ENCODE results near the gene LDLRAD3.
A peak's percentile ranks its signal among the peaks of the same experiment; 100 is the strongest.

The LDLRAD3 gene

GRCh38 chr11:35969089-35970042 is 25.5 kb downstream of the LDLRAD3 start:
- H3K4me3 ChIP-seq (replicated peaks; ENCODE audit: low read depth, low read length): no peak overlapping the region
- DNase-seq (ENCODE audit: extremely low read depth, insufficient read length): peak; percentile 41
- no peaks in the 10 kb centered on the region; the same call in 1 of the 2 replicates for H3K27me3 ChIP-seq (replicated peaks; ENCODE audit: control insufficient read depth, insufficient read depth, low read length)
- no peaks in the 10 kb centered on the region for H3K36me3 ChIP-seq (ENCODE audit: control insufficient read depth, insufficient read depth, low read length)
- TF ChIP-seq CTCF (IDR thresholded peaks at IDR 0.05; ENCODE audit: insufficient read depth, low read length, poor library complexity, severe bottlenecking): no peak

- TF ChIP-seq CTCF (IDR thresholded peaks at IDR 0.05; ENCODE audit: insufficient read depth, low read length, poor library complexity, severe bottlenecking): no peak
- H3K27me3 ChIP-seq (replicated peaks; ENCODE audit: control insufficient read depth, insufficient read depth, low read length): no peaks in the 10 kb centered on the region; the same call in 1 of the 2 replicates
- H3K4me3 ChIP-seq (replicated peaks; ENCODE audit: low read depth, low read length): no peak overlapping the region
- no peak for DNase-seq (ENCODE audit: extremely low read depth, insufficient read length)
- H3K36me3 ChIP-seq (ENCODE audit: control insufficient read depth, insufficient read depth, low read length): no peaks in the 10 kb centered on the region
These were observed 26.6 kb downstream of the LDLRAD3 start for GRCh38 chr11:35970445-35970844.

- no peak for TF ChIP-seq CTCF (IDR thresholded peaks at IDR 0.05; ENCODE audit: insufficient read depth, low read length, poor library complexity, severe bottlenecking)
- Histone ChIP-seq H3K4me3 (replicated peaks; ENCODE audit: low read depth, low read length) (no peak overlapping the region), H3K27me3 (replicated peaks; ENCODE audit: control insufficient read depth, insufficient read depth, low read length) (no peaks in the 10 kb centered on the region; the same call in 1 of the 2 replicates), H3K36me3 (ENCODE audit: control insufficient read depth, insufficient read depth, low read length) (no peaks in the 10 kb centered on the region)
- no peak for DNase-seq (ENCODE audit: extremely low read depth, insufficient read length)
These were observed 28.1 kb downstream of the LDLRAD3 start for GRCh38 chr11:35971841-35972422.

- DNase-seq (ENCODE audit: extremely low read depth, insufficient read length): no peak
- TF ChIP-seq CTCF (IDR thresholded peaks at IDR 0.05; ENCODE audit: insufficient read depth, low read length, poor library complexity, severe bottlenecking): no peak
- no peaks in the 10 kb centered on the region for H3K27me3 ChIP-seq (replicated peaks; ENCODE audit: control insufficient read depth, insufficient read depth, low read length)
- no peaks in the 10 kb centered on the region for H3K36me3 ChIP-seq (ENCODE audit: control insufficient read depth, insufficient read depth, low read length)
- no peak overlapping the region for H3K4me3 ChIP-seq (replicated peaks; ENCODE audit: low read depth, low read length)
These were observed 31.2 kb downstream of the LDLRAD3 start for GRCh38 chr11:35974882-35975589.

GRCh38 chr11:35976434-35976833 is 32.6 kb downstream of the LDLRAD3 start:
- no peaks in the 10 kb centered on the region for H3K27me3 ChIP-seq (replicated peaks; ENCODE audit: control insufficient read depth, insufficient read depth, low read length)
- no peak overlapping the region for H3K4me3 ChIP-seq (replicated peaks; ENCODE audit: low read depth, low read length)
- DNase-seq (ENCODE audit: extremely low read depth, insufficient read length): no peak
- no peaks in the 10 kb centered on the region for H3K36me3 ChIP-seq (ENCODE audit: control insufficient read depth, insufficient read depth, low read length)
- TF ChIP-seq CTCF (IDR thresholded peaks at IDR 0.05; ENCODE audit: insufficient read depth, low read length, poor library complexity, severe bottlenecking): no peak

All from GM06990 (cell line).